CD1c-positive myeloid dendritic cell (primary cell): Measurements from ENCODE around the gene SRSF4.
"Not testable (repeated sequence)": the region's sequence is repeated elsewhere in the genome, so short reads cannot be mapped to it uniquely, and the experiment has no call there.

Experiments
- DNase-seq: peaks from one replicate; pipeline ENCODE4 v3.0.0-alpha.2; 2016; ENCODE audit errors: extremely low spot score

Gene SRSF4

GRCh38 chr1:29124366-29125236 lies 57.1 kb downstream of the SRSF4 start:
- peak; percentile 30 for DNase-seq

- no peak for DNase-seq
Observed at GRCh38 chr1:29123887-29124365, 57.8 kb downstream of the SRSF4 start, which contains the start of gene TMEM200B. TSS of gene TMEM200B (minus strand) at chr1:29123903. CDS start at chr1:29121828, 2,075 bp downstream.

DNA sequence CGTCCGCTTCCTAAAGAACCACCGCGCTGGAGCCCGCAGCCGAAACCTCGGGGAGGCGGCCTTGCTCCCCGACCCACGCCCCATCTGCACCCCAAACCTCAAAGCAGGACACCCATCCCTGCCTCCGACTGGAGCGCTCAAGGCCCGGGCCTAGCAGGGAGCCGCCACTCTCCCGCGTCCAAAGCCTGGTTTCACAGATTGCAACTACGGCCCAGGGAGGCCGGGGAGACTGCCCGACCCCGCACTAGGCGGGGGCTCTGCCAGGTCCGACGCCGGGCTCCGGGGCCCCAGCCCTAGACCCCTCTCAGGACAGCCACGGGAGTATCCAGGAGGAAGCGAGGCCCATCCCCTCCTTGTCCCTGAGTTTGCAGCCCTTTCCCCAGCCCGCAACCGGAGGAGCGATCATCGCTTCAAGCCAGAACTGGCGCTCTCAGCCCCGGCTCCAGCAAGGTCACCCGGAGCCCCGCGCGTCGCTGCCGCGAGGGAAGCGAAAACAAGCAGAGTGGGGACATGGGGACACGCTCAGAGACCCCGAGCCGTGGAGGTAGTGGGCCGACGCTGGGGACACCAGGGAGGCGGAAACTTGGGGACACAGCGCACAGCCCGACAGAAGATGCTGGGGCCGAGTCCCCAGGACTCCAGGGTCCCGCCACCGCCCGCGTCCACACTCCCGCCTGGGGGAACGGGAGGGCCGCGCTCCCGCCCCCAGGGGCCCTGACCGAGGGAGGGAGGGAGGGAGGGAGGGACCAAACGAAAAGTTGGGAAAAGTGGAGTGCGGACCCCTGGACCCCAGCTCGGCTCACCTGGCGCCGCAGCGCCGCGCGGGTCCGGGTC lies 58.4 kb downstream of the SRSF4 start:
- DNase-seq: no peak

DNA sequence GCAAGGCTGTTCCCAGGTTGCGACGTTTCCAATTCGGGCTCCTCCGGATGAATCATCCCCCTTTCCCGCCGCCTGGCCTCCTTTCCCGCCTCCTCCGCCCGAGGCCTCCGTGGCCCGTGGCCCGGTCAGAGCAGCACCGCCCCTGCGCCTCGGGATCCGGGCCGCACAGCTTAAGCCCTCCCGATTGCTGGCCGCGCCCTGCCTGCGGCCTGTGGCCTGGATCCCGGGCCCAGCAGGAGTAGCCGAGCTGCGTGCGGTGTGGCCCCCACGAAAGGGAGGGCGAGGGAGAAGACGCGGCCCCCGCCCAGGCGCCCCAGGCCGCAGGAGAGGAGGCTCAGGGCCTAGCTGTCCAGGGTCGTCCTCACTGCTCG lies 59.0 kb downstream of the SRSF4 start:
- no peak for DNase-seq

GRCh38 chr1:29121936-29122681 lies 59.6 kb downstream of the SRSF4 start:
- no peak for DNase-seq

DNA sequence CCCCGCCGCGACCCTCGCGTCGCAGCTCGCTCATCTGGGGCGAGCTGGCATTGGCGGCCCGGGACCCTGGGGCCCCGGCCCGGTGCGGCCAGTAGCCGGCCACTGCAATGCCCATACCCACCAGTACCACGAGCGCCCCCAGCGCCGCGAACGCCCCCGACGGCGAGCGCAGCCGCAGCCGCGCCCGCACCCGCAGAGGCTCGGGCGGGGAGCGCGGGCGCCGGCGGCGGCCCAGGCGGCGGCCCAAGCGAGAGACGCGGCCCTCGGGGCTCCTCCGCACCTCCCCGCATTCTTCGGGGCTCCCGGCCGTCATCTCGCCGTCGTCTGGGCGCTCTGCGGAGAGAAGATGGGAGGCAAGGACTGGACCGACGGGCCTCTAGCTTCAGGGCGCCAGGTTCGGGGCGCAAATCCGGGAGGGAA lies 60.2 kb downstream of the SRSF4 start:
- no peak for DNase-seq

- DNase-seq: peak; percentile 63
Observed at GRCh38 chr1:29120947-29121485, 60.7 kb downstream of the SRSF4 start.

DNA sequence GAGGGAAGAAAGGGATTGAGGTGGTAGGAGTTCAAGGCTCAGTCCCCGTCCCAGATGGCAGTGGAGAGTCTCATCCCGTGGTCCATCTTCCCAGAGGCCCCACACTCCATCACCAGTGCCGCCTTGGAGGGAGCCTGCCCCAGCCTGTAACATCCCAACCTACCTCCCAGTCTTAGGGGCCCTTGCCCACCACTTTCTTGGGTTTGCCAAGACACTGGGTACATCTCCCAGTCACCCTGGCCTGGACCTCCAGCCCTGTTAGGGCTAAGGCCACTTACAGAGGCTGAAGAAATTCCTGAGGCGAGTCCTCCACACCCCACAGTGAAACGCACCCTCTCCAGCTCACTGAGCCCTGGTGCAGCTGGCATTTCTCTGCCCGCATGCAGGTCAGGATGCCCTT lies 61.3 kb downstream of the SRSF4 start:
- DNase-seq: no peak

- no peak for DNase-seq
Observed at GRCh38 chr1:29119121-29119929, 62.4 kb downstream of the SRSF4 start.

DNA sequence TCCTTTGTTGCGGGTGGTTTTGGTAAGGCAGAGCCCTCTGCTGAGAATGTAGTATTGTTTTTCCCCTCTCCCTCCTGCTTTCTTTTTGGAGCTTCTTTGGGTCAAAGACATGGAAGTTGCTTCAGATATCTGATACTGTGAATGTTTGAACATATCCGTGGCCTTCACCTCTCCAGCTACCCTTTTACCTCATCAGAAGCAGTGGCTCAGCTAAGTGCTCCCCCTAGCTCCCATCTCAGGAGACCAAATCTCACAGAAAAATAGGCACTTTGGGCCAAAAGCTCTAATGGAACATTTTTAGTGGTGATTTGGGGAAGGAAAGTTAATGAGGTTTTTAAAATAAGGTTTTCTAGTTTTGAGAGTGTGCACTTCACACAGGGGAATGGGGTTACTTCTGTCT lies 64.3 kb downstream of the SRSF4 start:
- DNase-seq: no peak

- DNase-seq: no peak
Observed at GRCh38 chr1:29114654-29115053, 67.0 kb downstream of the SRSF4 start.

GRCh38 chr1:29113413-29114117 lies 68.1 kb downstream of the SRSF4 start:
- DNase-seq: no peak

DNA sequence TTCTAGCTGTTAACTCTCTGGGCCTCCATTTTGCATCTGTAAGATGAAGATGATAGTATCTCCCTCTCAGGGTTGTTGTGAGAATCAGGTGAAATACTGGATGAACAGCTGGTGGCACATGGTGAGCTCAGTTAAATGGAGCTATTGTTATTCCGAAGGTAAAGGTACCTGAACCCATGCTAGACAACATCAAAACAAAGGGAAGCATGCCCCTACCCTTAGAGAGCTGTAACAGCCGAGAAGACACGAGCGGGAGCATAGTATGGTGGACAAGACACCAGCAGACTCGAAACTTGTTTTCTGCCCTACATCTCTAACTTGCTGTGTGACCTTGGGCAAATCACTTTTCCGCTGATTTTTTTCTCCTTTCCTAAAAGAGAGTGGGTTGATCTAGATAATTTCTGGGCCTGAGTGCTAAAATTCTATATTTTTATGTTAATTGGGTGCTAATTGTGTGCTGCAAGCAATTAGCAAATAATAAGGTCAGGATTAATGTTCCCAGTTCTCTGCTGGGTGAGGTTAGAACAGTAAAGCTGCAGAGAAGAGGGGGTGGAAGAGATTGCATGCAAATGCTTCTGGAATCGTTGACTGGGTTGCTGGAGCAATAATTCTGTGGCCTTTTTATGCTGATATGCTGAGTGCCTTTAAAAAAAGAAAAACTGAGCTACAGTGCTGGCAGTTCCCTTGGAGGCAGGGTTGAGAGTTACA lies 68.8 kb downstream of the SRSF4 start:
- no peak for DNase-seq

GRCh38 chr1:29108041-29108440 lies 73.7 kb downstream of the SRSF4 start:
- not testable (repeated sequence) for DNase-seq

- DNase-seq: no peak
Observed at GRCh38 chr1:29105822-29106221, 75.9 kb downstream of the SRSF4 start.

DNA sequence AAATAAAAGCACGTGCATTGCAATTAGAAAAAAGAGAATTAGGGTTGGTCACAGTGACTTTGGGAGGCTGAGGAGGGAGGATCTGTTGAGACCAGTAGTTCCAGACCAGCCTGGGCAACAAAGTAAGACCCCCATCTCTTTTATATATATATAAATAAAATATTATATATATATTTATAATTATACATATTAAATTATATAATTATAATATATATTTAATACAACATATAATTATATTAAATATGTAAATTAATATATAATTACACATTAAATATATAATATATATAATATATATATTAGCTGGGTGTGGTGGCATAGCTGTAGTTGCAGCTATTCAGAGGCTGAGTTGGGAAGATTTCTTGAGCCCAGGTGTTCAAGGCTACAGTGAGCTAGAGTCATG lies 81.2 kb downstream of the SRSF4 start:
- no peak for DNase-seq

- no peak for DNase-seq
Observed at GRCh38 chr1:29099286-29099685, 82.4 kb downstream of the SRSF4 start.
